Measurements from ENCODE around the gene PIAS2. TPM values are rescaled to one million over a fixed set of nuclear protein-coding genes. Genes with fewer than 3 reads are reported as not detected.

PIAS2 gene
- total RNA-seq, 1 donor: 38.5 TPM

GRCh38 chr18:46831434-46831833 is 85.9 kb downstream of the PIAS2 start:
- no peak for TF ChIP-seq CTCF (IDR thresholded peaks at IDR 0.05; ENCODE audit: insufficient read depth, low read length)
- no peak overlapping the region for H3K4me3 ChIP-seq (ENCODE audit: low read depth, low read length)
- no peak for DNase-seq (ENCODE audit: low read depth)

DNA sequence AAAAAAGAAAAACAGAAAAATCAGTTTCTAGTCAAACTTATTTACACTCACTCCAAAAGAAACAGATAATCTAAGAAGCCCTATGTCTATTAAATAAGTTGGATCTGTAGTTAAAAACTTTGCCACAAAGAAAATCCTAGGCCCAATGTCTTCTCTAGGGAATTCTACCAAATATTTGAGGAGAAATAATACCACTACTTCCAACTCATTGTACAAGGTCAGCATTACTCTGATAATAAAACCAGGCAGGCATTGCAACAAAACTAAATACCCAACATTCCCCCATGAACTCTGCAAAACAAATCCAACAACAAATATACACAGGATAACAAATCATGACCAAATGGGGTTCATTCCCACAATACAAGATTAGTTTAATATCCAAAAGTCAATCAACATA is 86.7 kb downstream of the PIAS2 start:
- peak; percentile 10 for DNase-seq (ENCODE audit: low read depth)
- no peak for TF ChIP-seq CTCF (IDR thresholded peaks at IDR 0.05; ENCODE audit: insufficient read depth, low read length)
- H3K4me3 ChIP-seq (ENCODE audit: low read depth, low read length): no peak overlapping the region

GRCh38 chr18:46829947-46830346 is 87.4 kb downstream of the PIAS2 start:
- no peak overlapping the region for H3K4me3 ChIP-seq (ENCODE audit: low read depth, low read length)
- DNase-seq (ENCODE audit: low read depth): no peak
- TF ChIP-seq CTCF (IDR thresholded peaks at IDR 0.05; ENCODE audit: insufficient read depth, low read length): no peak

DNA sequence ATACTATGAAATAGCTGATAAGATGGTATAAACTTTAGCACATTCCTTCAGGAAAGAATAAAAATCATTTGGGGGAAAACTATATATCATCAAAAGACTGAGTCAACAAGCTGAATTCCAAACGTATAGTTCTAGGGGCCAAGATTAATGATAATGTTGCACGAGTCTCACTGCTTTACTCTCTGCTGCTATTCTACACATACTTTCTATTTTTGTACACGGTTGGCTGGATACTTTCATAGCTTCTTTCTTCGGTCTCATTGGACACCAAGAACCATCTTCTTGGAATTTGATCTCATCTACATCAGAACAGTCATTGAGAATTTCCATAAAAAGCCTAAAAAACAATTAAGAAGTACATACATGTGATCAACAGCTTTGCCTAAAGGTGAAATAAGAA is 87.8 kb downstream of the PIAS2 start:
- no peak overlapping the region for H3K4me3 ChIP-seq (ENCODE audit: low read depth, low read length)
- TF ChIP-seq CTCF (IDR thresholded peaks at IDR 0.05; ENCODE audit: insufficient read depth, low read length): no peak
- no peak for DNase-seq (ENCODE audit: low read depth)

- TF ChIP-seq CTCF (IDR thresholded peaks at IDR 0.05; ENCODE audit: insufficient read depth, low read length): no peak
- no peak for DNase-seq (ENCODE audit: low read depth)
- H3K4me3 ChIP-seq (ENCODE audit: low read depth, low read length): no peak overlapping the region
Observed at GRCh38 chr18:46821856-46822711, 95.2 kb downstream of the PIAS2 start.

DNA sequence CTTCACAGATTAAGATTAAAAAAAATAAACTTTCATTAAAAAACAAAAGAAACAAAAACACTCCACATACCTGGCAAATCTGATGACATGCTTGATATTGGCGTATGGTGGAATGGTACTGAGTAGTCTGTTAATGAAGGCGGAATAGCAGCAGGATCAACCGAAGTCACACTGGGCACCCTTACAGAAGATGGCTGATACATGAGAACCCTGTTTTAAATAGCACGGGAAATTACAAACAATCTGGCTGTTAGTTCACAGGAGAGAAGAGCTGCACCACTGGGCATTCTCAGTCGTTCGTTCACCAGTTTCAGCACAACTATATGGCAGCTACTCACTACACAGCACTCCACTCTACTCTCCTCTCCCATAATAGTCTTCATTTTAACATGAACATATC is 96.4 kb downstream of the PIAS2 start:
- DNase-seq (ENCODE audit: low read depth): no peak
- no peak for TF ChIP-seq CTCF (IDR thresholded peaks at IDR 0.05; ENCODE audit: insufficient read depth, low read length)
- H3K4me3 ChIP-seq (ENCODE audit: low read depth, low read length): no peak overlapping the region

DNA sequence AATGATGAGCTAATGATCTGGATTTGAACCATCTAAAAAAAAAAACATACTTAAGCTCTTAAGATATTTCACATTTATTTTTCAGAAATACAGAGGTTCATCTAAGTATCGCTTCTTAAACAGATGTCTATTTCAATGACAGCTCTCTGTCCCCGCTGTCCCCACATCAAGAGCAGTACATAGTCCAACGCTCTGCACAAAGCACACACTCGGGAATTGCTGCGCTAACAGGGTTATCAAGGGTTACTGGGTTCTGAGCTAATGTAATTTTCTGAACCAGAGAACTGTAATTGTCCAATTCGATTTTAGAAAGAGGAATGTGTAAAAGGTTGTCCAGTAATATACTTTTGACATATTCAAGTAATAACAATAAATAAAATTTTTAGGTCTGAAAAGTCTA is 101.6 kb downstream of the PIAS2 start:
- no peak overlapping the region for H3K4me3 ChIP-seq (ENCODE audit: low read depth, low read length)
- no peak for DNase-seq (ENCODE audit: low read depth)
- no peak for TF ChIP-seq CTCF (IDR thresholded peaks at IDR 0.05; ENCODE audit: insufficient read depth, low read length)
